Muscle of back (tissue), 11 donors: Measurements from ENCODE around the gene SLC10A7. TPM values are rescaled to one million over a fixed set of nuclear protein-coding genes. Genes with fewer than 3 reads are reported as not detected.
A peak's percentile ranks its signal among the peaks of the same experiment; 100 is the strongest.

Source experiments
- DNase-seq, 3 donors: peaks; one replicate each; pipeline versions ENCODE4 v3.0.0 to v3.0.0-alpha.2; 2013
- polyA plus RNA-seq, 10 donors: library from polyadenylated mRNA; unstranded; fragments of 120-200 nt; gene quantifications; one replicate each; pipeline ENCODE4 v1.2.1, GENCODE V29; 2013; ENCODE audit not compliant: insufficient read length in 10 of 10

SLC10A7 gene
- polyA plus RNA-seq, 10 donors = 6.6 to 9.8 (median 8.0) TPM

- no peak for DNase-seq
These were observed 26.5 kb downstream of the SLC10A7 start for GRCh38 chr4:146495269-146495668.

- no peak for DNase-seq
These were observed 27.6 kb downstream of the SLC10A7 start for GRCh38 chr4:146494143-146494542.

GRCh38 chr4:146490106-146490505, 31.6 kb downstream of the SLC10A7 start:
- no peak for DNase-seq

GRCh38 chr4:146488495-146489174, 33.1 kb downstream of the SLC10A7 start:
- peak; percentile 8 to 24 (median 8) for DNase-seq

GRCh38 chr4:146486565-146486964, 35.2 kb downstream of the SLC10A7 start:
- DNase-seq = no peak

GRCh38 chr4:146485968-146486367, 35.8 kb downstream of the SLC10A7 start:
- DNase-seq = no peak

- no peak for DNase-seq
These were observed 39.0 kb downstream of the SLC10A7 start for GRCh38 chr4:146482788-146483187.

GRCh38 chr4:146481246-146481645, 40.5 kb downstream of the SLC10A7 start:
- DNase-seq = no peak

GRCh38 chr4:146478009-146478408, 43.7 kb downstream of the SLC10A7 start:
- DNase-seq = no peak

GRCh38 chr4:146477054-146477453, 44.7 kb downstream of the SLC10A7 start:
- no peak for DNase-seq

GRCh38 chr4:146472404-146472803, 49.3 kb downstream of the SLC10A7 start:
- DNase-seq = no peak

- DNase-seq = no peak
These were observed 51.1 kb downstream of the SLC10A7 start for GRCh38 chr4:146470604-146471003.

- DNase-seq = no peak
These were observed 52.7 kb downstream of the SLC10A7 start for GRCh38 chr4:146469022-146469421.

- no peak for DNase-seq
These were observed 56.1 kb downstream of the SLC10A7 start for GRCh38 chr4:146465628-146466027.

GRCh38 chr4:146462251-146462650, 59.5 kb downstream of the SLC10A7 start:
- no peak for DNase-seq

- DNase-seq = no peak
These were observed 63.1 kb downstream of the SLC10A7 start for GRCh38 chr4:146458594-146458993.

GRCh38 chr4:146456681-146457080, 65.1 kb downstream of the SLC10A7 start:
- DNase-seq = no peak

- peak in 2 of 3 donors; percentile 11 to 31 for DNase-seq
These were observed 68.4 kb downstream of the SLC10A7 start for GRCh38 chr4:146453181-146453807.

GRCh38 chr4:146450524-146450923, 71.2 kb downstream of the SLC10A7 start:
- no peak for DNase-seq

- no peak for DNase-seq
These were observed 75.2 kb downstream of the SLC10A7 start for GRCh38 chr4:146446555-146446954.

- no peak for DNase-seq
These were observed 76.3 kb downstream of the SLC10A7 start for GRCh38 chr4:146445198-146446150.

GRCh38 chr4:146443525-146443924, 78.2 kb downstream of the SLC10A7 start:
- DNase-seq = no peak
